Panc1 (cell line): ENCODE data around the gene KIR2DL1. TPM values are rescaled to one million over a fixed set of nuclear protein-coding genes. Genes with fewer than 3 reads are reported as not detected.

ENCODE experiments used
- ATAC-seq: fragments of 200-7000 bp; cut with Tn5 transposase; 2 replicates; pipeline ENCODE4 v1.9.1; 2020; ENCODE audit warnings: mild to moderate bottlenecking, moderate library complexity
- BruUV-seq: library from RNA; stranded (reverse); fragments of 400-500 nt; replicated peaks from 2 replicates; lab custom pipeline; 2021; lab: Mats Ljungman, UMichigan
- CTCF ChIA-PET: fragments of 300-600 bp; sonication (Branson Sonifier 250); formaldehyde crosslinking; loops from one replicate; lab custom pipeline; 2022; ENCODE audit warnings: antibody characterized with exemption; lab: Charles Lee
- POLR2A ChIA-PET: fragments of 300-600 bp; sonication (Branson Sonifier 250); formaldehyde crosslinking; loops from one replicate; lab custom pipeline; 2022; ENCODE audit warnings: antibody characterized with exemption; lab: Charles Lee
- DNase-seq: peaks from one replicate; pipeline ENCODE4 v3.0.0-alpha.2; 2010; ENCODE audit warnings: low read depth, low spot score
- H3K27ac ChIP-seq: 2 replicates; pipeline ENCODE4 v1.5.1; 2011; ENCODE audit warnings: mild to moderate bottlenecking, low read length, inconsistent platforms
- H3K27me3 ChIP-seq: fragments of 200-500 bp; sonication (Bioruptor generic); 2 replicates; pipeline ENCODE4 v1.6.0; 2014; ENCODE audit warnings: low read length, inconsistent platforms; ENCODE audit not compliant: control insufficient read depth, insufficient read depth
- H3K36me3 ChIP-seq: fragments of 200-500 bp; sonication (Bioruptor generic); 2 replicates; pipeline ENCODE4 v1.5.1; 2014; ENCODE audit warnings: inconsistent platforms, mild to moderate bottlenecking, low read length, moderate library complexity; ENCODE audit not compliant: control insufficient read depth, insufficient read depth
- H3K4me1 ChIP-seq: 2 replicates; pipeline ENCODE4 v1.5.1; 2011; ENCODE audit warnings: inconsistent platforms, mild to moderate bottlenecking, low read length, moderate library complexity; ENCODE audit not compliant: control insufficient read depth, insufficient read depth
- H3K4me3 ChIP-seq, 2 experiments: 2 replicates each; pipeline ENCODE4 v1.5.1; 2011 to 2012; ENCODE audit warnings: low read depth in 2 of 2, low read length in 2 of 2, mild to moderate bottlenecking in 2 of 2, inconsistent platforms in 1 of 2, moderate library complexity in 1 of 2
- H3K9me3 ChIP-seq: fragments of 200-500 bp; sonication (Bioruptor generic); 2 replicates; pipeline ENCODE4 v1.5.1; 2014; ENCODE audit warnings: low read depth, mild to moderate bottlenecking, inconsistent platforms, low read length, moderate library complexity; ENCODE audit not compliant: control insufficient read depth, insufficient read depth
- CTCF ChIP-seq: fragments of 450-650 bp; IDR thresholded peaks from 2 replicates; pipeline ENCODE4 v1.5.1; 2017; ENCODE audit warnings: mild to moderate bottlenecking
- POLR2AphosphoS5 ChIP-seq: IDR thresholded peaks from 2 replicates; pipeline ENCODE4 v1.6.1; 2012; ENCODE audit warnings: mild to moderate bottlenecking, low read depth, low read length, moderate library complexity
- REST ChIP-seq, 2 experiments: IDR thresholded peaks; 2 replicates each; pipeline ENCODE4 v1.6.1; 2011 to 2012; ENCODE audit warnings: low read depth in 2 of 2, control low read depth in 1 of 2, low read length in 1 of 2, mild to moderate bottlenecking in 1 of 2, moderate library complexity in 1 of 2; ENCODE audit not compliant: insufficient read depth in 1 of 2
- SIN3A ChIP-seq: IDR thresholded peaks from 2 replicates; pipeline ENCODE4 v1.6.1; 2012; ENCODE audit warnings: low read depth, mild to moderate bottlenecking, low read length, moderate library complexity, borderline replicate concordance; ENCODE audit not compliant: insufficient read depth
- TCF7L2 ChIP-seq: IDR thresholded peaks from 2 replicates; pipeline ENCODE4 v1.6.1; 2011; ENCODE audit warnings: mild to moderate bottlenecking, low read depth, low read length, inconsistent platforms
- in situ Hi-C: cut with HindIII; loops from 2 replicates; pipeline ENCODE4 v1.10.0; 2016; ENCODE audit warnings: low sequenced_read_pairs, low pct_unique_long_range_greater_than_20kb
- intact Hi-C: fragments of 100-400 bp; cut with micrococcal nuclease; formaldehyde crosslinking; loops from one replicate; pipeline ENCODE4 v1.10.0; 2022; ENCODE audit not compliant: unreplicated experiment
- total RNA-seq: library from RNA; stranded (reverse); gene quantifications from one replicate; pipeline ENCODE4 v1.2.1, GENCODE V29; 2021; ENCODE audit not compliant: unreplicated experiment

The KIR2DL1 gene
- total RNA-seq, 1 experiment from 2014 or later, result not detected

DNA sequence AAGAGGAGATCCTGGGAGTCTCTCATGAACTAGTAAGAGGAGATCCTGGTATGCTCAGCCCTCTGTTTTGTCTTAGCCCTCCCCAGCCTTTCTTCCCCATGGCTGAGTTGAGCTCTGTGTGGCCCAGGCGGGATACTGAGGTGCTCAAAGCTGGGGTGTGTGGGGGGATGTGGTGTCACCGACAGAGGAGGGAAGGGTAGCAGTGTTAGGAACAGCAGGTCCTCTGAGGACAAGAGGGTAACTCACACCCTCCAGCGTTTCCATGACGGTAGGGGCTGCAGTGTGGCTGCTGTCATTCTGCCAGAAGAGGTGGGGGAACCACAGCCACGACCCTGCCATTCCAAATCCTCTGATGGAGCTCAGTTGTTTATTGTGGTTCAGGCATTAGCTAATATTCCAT is 34.5 kb downstream of the KIR2DL1 start:
- H3K36me3 ChIP-seq, result no peaks in the 10 kb centered on the region
- peaks cover 5% of the 10 kb centered on the region for H3K27me3 ChIP-seq
- ChIA-PET POLR2A (no interaction called here), CTCF (no interaction called here)
- in situ Hi-C loops (no loop called here), intact Hi-C loops (no loop called here)
- H3K27ac ChIP-seq, result no peak overlapping the region
- no peak for TF ChIP-seq CTCF
- no peak for TF ChIP-seq REST (IDR thresholded peaks at IDR 0.05; ENCODE audit: insufficient read depth in 1 of 2, low read depth in 2 of 2, low read length in 1 of 2)
- TF ChIP-seq TCF7L2, result no peak
- TF ChIP-seq POLR2AphosphoS5, result no peak
- no peak for TF ChIP-seq SIN3A
- H3K4me1 ChIP-seq, result no peaks in the 10 kb centered on the region
- no TSS peak for BruUV-seq
- DNase-seq (no peak), ATAC-seq (no peak)
- H3K9me3 ChIP-seq, result no peaks in the 10 kb centered on the region
- no peak overlapping the region for H3K4me3 ChIP-seq

DNA sequence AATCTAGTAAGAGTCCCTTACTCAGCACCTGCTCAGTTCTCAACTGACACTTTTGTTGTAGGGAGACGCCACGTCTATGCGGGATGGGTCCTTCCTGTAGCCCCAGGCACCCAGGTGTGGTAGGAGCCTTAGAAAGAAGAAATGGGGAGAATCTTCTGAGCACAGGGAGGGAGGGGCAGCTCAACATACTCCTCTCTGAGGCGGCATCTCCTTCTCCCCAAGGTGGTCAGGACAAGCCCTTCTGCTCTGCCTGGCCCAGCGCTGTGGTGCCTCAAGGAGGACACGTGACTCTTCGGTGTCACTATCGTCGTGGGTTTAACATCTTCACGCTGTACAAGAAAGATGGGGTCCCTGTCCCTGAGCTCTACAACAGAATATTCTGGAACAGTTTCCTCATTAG is 35.0 kb downstream of the KIR2DL1 start:
- no peak for ATAC-seq
- CTCF ChIA-PET, result no interaction called here
- intact Hi-C loops, result no loop called here

More for the DNA sequence above, 35.0 kb downstream of the KIR2DL1 start:
- H3K27ac ChIP-seq, result no peak overlapping the region
- POLR2A ChIA-PET, result no interaction called here
- TF ChIP-seq SIN3A (no peak), CTCF (no peak), TCF7L2 (no peak), POLR2AphosphoS5 (no peak), REST (IDR thresholded peaks at IDR 0.05; ENCODE audit: insufficient read depth in 1 of 2, low read depth in 2 of 2, low read length in 1 of 2) (no peak)
- H3K36me3 ChIP-seq, result no peaks in the 10 kb centered on the region
- in situ Hi-C loops, result no loop called here
- no peak overlapping the region for H3K4me3 ChIP-seq
- H3K27me3 ChIP-seq, result peaks cover 7% of the 10 kb centered on the region
- no peaks in the 10 kb centered on the region for H3K4me1 ChIP-seq
- DNase-seq, result no peak
- no peaks in the 10 kb centered on the region for H3K9me3 ChIP-seq
- BruUV-seq, result no TSS peak
